GM18861 (cell line): ENCODE data around the gene SH3BGRL2.

Source experiments
- ATAC-seq: cut with Tn5 transposase; IDR thresholded peaks from one replicate; pipeline ENCODE4 v1.9.1; 2021; ENCODE audit not compliant: unreplicated experiment

SH3BGRL2 gene

GRCh38 chr6:79630883-79631692 lies at the start of gene SH3BGRL2:
SH3BGRL2 (plus strand) TSS chr6:79631329; CDS start chr6:79631462, 133 bp downstream.
- ATAC-seq, result peak; percentile 42

GRCh38 chr6:79584332-79584731 lies 46.8 kb upstream of the SH3BGRL2 start:
- ATAC-seq, result no peak

GRCh38 chr6:79586548-79586947 lies 44.6 kb upstream of the SH3BGRL2 start:
- ATAC-seq, result peak; percentile 52

GRCh38 chr6:79589701-79590100 lies 41.4 kb upstream of the SH3BGRL2 start:
- ATAC-seq, result no peak

- no peak for ATAC-seq
These were observed 34.0 kb upstream of the SH3BGRL2 start for GRCh38 chr6:79597155-79597554.

- no peak for ATAC-seq
These were observed 33.1 kb upstream of the SH3BGRL2 start for GRCh38 chr6:79598012-79598411.

GRCh38 chr6:79599725-79600259 lies 31.3 kb upstream of the SH3BGRL2 start:
- no peak for ATAC-seq

GRCh38 chr6:79600313-79600712 lies 30.8 kb upstream of the SH3BGRL2 start:
- no peak for ATAC-seq

GRCh38 chr6:79600812-79601609 lies 30.1 kb upstream of the SH3BGRL2 start:
- ATAC-seq, result no peak

- ATAC-seq, result no peak
These were observed 28.3 kb upstream of the SH3BGRL2 start for GRCh38 chr6:79602859-79603258.

GRCh38 chr6:79604583-79605037 lies 26.5 kb upstream of the SH3BGRL2 start:
- ATAC-seq, result no peak

GRCh38 chr6:79605061-79605460 lies 26.1 kb upstream of the SH3BGRL2 start:
- ATAC-seq, result no peak

- no peak for ATAC-seq
These were observed 25.0 kb upstream of the SH3BGRL2 start for GRCh38 chr6:79605968-79606764.

- no peak for ATAC-seq
These were observed 24.1 kb upstream of the SH3BGRL2 start for GRCh38 chr6:79607000-79607399.

- no peak for ATAC-seq
These were observed 22.6 kb upstream of the SH3BGRL2 start for GRCh38 chr6:79608334-79609224.

- no peak for ATAC-seq
These were observed 21.9 kb upstream of the SH3BGRL2 start for GRCh38 chr6:79609225-79609595.

- ATAC-seq, result no peak
These were observed 20.7 kb upstream of the SH3BGRL2 start for GRCh38 chr6:79610306-79611009.

GRCh38 chr6:79612457-79612856 lies 18.7 kb upstream of the SH3BGRL2 start:
- ATAC-seq, result no peak

- no peak for ATAC-seq
These were observed 18.2 kb upstream of the SH3BGRL2 start for GRCh38 chr6:79612918-79613317.
